Natural killer cell treated with Interleukin-12 subunit alpha and Interleukin-12 subunit beta and Interleukin-15 and Interleukin-18, amount 100 ng/mL, for 72 hours (primary cell): ENCODE results near the gene DHDH. TPM values are rescaled to one million over a fixed set of nuclear protein-coding genes. Genes with fewer than 3 reads are reported as not detected.

Experiments
- ATAC-seq, 2 donors: fragments of 150-1000 bp; cut with Tn5 transposase in 1 of 2; sonication (Bioruptor Pico), chemical (Tn5 transposase) in 1 of 2; 2 replicates each; pipeline ENCODE4 v1.10.0; 2021
- DNase-seq: peaks from one replicate; pipeline ENCODE4 v3.0.0; 2022; ENCODE audit warnings: low spot score
- H3K27ac Mint-ChIP-seq, 2 donors: 1 replicate in 1 of 2; 2 replicates in 1 of 2; pipeline ENCODE4 v1.8.0; 2022; ENCODE audit warnings: mixed read lengths in 2 of 2, mild to moderate bottlenecking in 1 of 2, moderate library complexity in 1 of 2
- H3K27me3 Mint-ChIP-seq, 2 donors: 1 replicate in 1 of 2; 2 replicates in 1 of 2; pipeline ENCODE4 v1.8.0; 2022; ENCODE audit warnings: mixed read lengths in 2 of 2
- H3K36me3 Mint-ChIP-seq: one replicate; pipeline ENCODE4 v1.8.0; 2022; ENCODE audit warnings: mixed read lengths
- H3K4me1 Mint-ChIP-seq, 2 donors: 1 replicate in 1 of 2; 2 replicates in 1 of 2; pipeline ENCODE4 v1.8.0; 2022; ENCODE audit warnings: low read depth in 2 of 2, mixed read lengths in 2 of 2, mild to moderate bottlenecking in 1 of 2
- H3K4me3 Mint-ChIP-seq: one replicate; pipeline ENCODE4 v1.8.0; 2022; ENCODE audit warnings: mixed read lengths
- H3K9me3 Mint-ChIP-seq: 2 replicates; pipeline ENCODE4 v1.8.0; 2022; ENCODE audit warnings: mixed read lengths
- total RNA-seq, 2 donors: library from RNA; stranded (reverse); gene quantifications; one replicate each; pipeline ENCODE4 v1.2.3, GENCODE V29; 2022

DHDH gene
- total RNA-seq, 2 donors from 2014 or later = 0.43 TPM; not detected in 1

DNA sequence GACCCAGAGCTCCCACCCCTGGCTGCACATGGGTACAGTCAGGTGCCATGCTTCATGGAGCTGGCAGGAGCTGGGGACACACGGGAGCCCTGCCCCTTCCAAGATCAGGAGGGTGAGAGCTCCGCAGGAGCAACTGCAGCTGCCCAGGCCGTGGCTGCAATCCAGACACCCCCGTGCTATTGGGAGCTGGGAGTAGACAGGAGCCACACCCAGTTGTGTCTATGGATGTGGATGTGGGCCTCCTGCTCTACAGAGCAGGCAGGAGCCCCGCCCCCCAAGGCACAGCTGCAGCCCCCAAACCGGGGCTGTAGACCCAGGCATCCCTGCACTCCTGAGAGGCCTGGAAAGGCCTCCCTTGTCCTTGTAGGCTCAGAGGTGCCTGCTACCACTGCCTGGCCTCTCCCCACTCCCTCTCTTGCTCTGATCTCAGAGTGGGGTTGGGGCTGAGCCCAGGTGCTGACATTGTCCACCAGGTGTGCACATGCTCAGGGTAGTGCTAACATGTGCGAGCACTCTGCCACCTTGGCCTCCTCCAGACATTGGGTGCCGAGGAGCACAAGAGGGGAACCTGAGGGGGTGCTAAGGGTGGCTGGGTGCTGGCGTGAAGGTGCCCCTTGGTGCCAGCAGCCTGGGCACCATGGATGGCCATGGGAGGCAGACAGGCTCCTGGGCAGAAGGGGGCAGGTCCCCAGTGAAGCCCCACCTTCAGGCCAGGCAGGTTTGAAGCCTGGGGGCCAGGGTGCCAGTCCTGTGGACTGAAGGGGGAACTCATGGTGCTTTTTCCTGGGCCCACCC lies 13.2 kb downstream of the DHDH start:
- H3K4me1 Mint-ChIP-seq = no peaks in the 10 kb centered on the region
- H3K9me3 Mint-ChIP-seq = no peaks in the 10 kb centered on the region
- H3K27ac Mint-ChIP-seq = no peak overlapping the region
- H3K27me3 Mint-ChIP-seq = no peaks in the 10 kb centered on the region
- no peaks in the 10 kb centered on the region for H3K36me3 Mint-ChIP-seq
- H3K4me3 Mint-ChIP-seq = no peak overlapping the region
- DNase-seq (no peak), ATAC-seq (peak; percentile 6 to 46)

DNA sequence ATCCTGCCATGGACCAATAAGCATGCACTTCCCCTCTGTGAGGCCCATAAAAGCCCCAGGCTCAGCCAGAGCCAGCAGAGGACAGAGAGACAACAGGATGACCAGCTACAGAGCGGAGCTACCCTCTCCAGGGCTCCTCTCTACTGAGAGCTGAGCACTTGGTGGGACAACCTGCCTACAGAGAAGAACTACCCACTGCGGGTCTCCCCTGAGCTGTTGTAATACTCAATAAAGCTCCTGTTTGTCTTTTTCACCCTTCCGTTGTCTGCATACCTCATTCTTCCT lies 13.7 kb downstream of the DHDH start:
- Mint-ChIP-seq H3K36me3 (no peaks in the 10 kb centered on the region), H3K4me1 (no peaks in the 10 kb centered on the region), H3K9me3 (no peaks in the 10 kb centered on the region), H3K4me3 (no peak overlapping the region), H3K27me3 (no peaks in the 10 kb centered on the region), H3K27ac (no peak overlapping the region)
- ATAC-seq = peak in 1 of 2 donors; percentile 32
- DNase-seq = no peak

GRCh38 chr19:48950159-48950558 lies 16.7 kb downstream of the DHDH start:
- DNase-seq = no peak
- peaks cover 5 to 6% of the 10 kb centered on the region in 2 donors for H3K4me1 Mint-ChIP-seq
- no peaks in the 10 kb centered on the region for H3K36me3 Mint-ChIP-seq
- no peak for ATAC-seq
- no peaks in the 10 kb centered on the region for H3K27me3 Mint-ChIP-seq
- H3K9me3 Mint-ChIP-seq = no peaks in the 10 kb centered on the region
- no peak overlapping the region for H3K4me3 Mint-ChIP-seq
- H3K27ac Mint-ChIP-seq = no peak overlapping the region

DNA sequence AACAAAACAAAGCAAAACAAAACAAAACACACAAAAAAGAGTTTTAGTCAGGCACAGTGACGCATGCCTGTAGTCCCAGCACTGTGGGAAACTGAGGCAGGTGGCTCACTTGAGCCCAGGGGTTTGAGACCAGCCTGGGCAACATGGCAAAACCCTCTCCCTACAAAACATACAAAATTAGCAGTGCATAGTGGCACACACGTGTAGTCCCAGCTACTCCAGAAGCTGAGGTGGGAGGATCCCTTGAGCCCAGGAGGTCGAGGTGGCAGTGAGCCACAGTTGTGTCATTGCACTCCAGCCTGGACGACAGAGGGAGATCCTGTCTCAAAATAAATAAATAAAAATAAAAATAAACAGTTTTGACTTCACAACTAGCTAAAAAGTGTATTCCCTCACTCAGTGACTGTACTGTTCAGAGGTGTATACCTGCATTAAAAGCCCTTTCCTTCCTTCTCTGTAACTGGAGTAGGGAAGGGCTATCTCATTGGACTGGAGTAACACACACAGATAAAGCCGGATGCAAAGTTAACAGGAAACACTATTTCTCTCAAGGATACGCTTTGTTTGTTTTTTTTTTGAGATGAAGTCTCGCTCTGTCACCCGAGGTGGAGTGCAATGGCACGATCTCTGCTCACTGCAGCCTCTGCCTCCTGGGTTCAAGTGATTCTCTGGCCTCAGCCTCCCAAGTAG lies 17.5 kb downstream of the DHDH start:
- no peak for ATAC-seq
- H3K9me3 Mint-ChIP-seq = no peaks in the 10 kb centered on the region
- no peak overlapping the region for H3K4me3 Mint-ChIP-seq
- H3K27me3 Mint-ChIP-seq = no peaks in the 10 kb centered on the region
- no peak overlapping the region for H3K27ac Mint-ChIP-seq
- no peak for DNase-seq
- peaks cover 9 to 11% of the 10 kb centered on the region in 2 donors for H3K4me1 Mint-ChIP-seq
- H3K36me3 Mint-ChIP-seq = no peaks in the 10 kb centered on the region

DNA sequence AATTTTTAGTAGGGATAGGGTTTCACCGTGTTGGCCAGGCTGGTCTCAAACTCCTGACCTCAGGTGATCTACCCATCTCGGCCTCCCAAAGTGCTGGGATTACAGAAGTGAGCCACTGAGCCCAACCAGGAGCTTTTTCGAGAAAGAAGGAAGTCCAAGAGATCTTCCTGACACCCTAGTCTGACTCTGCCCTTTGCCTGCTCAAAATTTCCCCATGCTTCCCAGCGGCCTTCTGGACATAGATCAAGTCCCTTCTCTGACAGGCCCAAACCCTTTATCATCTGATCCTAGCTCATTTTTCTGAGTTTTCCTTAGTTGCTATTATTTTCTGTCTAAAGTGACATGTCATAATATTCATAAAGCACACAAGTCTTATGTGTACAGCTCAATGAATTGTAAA lies 19.6 kb downstream of the DHDH start:
- no peaks in the 10 kb centered on the region for H3K9me3 Mint-ChIP-seq
- H3K27me3 Mint-ChIP-seq = no peaks in the 10 kb centered on the region
- ATAC-seq = no peak
- no peaks in the 10 kb centered on the region for H3K36me3 Mint-ChIP-seq
- peak overlapping the region in 1 of 2 donors; percentile 87 for H3K27ac Mint-ChIP-seq
- no peak for DNase-seq
- peaks cover 12 to 20% of the 10 kb centered on the region in 2 donors for H3K4me1 Mint-ChIP-seq
- H3K4me3 Mint-ChIP-seq = no peak overlapping the region

DNA sequence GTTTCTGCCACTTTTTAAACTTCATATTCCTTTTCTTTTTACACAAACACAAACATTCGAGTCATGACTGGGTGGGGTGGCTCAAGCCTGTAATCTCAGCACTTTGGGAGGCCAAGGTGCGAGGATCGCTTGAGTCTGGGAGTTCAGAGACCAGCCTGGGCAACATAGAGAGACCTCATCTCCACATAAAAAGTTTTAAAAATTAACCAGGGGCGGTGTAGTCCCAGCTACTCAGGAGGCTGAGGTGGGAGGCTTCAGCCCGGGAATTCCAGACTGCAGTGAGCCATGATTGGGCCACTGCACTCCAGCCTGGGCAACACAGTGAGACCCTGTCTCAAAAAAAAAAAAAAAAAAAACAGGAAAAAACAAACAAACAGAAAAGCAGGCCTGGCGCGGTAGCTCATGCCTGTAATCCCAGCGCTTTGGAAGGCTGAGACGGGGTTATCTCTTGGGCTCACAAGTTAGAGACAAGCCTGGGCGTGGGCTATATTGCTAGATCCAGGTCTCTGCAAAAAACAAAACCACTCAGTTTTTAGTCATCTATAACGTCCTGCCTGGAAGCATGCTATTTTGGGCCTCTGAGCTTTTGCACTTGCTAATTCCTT lies 20.6 kb downstream of the DHDH start:
- Mint-ChIP-seq H3K4me3 (peak overlapping the region; percentile 90), H3K36me3 (no peaks in the 10 kb centered on the region), H3K27me3 (no peaks in the 10 kb centered on the region), H3K9me3 (no peaks in the 10 kb centered on the region), H3K27ac (peak overlapping the region; percentile 85 to 87), H3K4me1 (peaks cover 16 to 24% of the 10 kb centered on the region in 2 donors)
- no peak for ATAC-seq
- DNase-seq = no peak

- peak; percentile 96 for DNase-seq
- Mint-ChIP-seq H3K36me3 (no peaks in the 10 kb centered on the region), H3K4me3 (peak within 1 kb of the TSS; percentile 90), H3K4me1 (peaks cover 16 to 24% of the 10 kb centered on the region in 2 donors), H3K27ac (peak within 1 kb of the TSS; percentile 85 to 90), H3K9me3 (no peaks in the 10 kb centered on the region), H3K27me3 (no peaks in the 10 kb centered on the region)
- ATAC-seq = peak; percentile 91 to 92
Observed at GRCh38 chr19:48954595-48955307, 21.3 kb downstream of the DHDH start, which contains the start of gene BAX. Gene BAX, plus strand, starts transcription at chr19:48954875. Its CDS starts 54 bp downstream, at chr19:48954929.

GRCh38 chr19:48955308-48955958 lies 21.9 kb downstream of the DHDH start:
- DNase-seq = no peak
- no peaks in the 10 kb centered on the region for H3K36me3 Mint-ChIP-seq
- peaks cover 16 to 24% of the 10 kb centered on the region in 2 donors for H3K4me1 Mint-ChIP-seq
- no peaks in the 10 kb centered on the region for H3K9me3 Mint-ChIP-seq
- H3K27ac Mint-ChIP-seq = peak overlapping the region; percentile 85 to 90
- H3K4me3 Mint-ChIP-seq = peak overlapping the region; percentile 85
- H3K27me3 Mint-ChIP-seq = no peaks in the 10 kb centered on the region
- no peak for ATAC-seq

DNA sequence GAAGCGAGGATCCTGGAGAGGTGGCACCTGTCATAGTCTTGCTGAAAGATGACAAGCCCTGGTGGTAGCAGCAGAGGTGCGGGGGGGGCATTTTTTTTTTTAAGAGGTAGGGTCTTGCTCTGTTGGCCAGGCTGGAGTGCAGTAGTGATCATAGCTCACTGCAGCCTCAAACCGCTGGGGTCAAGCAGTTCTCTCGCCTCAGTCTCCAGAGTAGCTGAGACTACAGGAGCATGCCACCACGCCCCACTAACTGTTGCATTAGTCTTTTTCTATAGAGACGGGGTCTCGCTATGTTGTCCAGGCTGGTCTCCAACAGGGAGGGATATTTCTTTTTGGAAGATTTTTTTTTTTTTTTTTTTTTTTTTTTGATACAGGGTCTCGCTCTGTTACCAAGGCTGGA lies 24.5 kb downstream of the DHDH start:
- Mint-ChIP-seq H3K27me3 (no peaks in the 10 kb centered on the region), H3K9me3 (no peaks in the 10 kb centered on the region), H3K27ac (no peak overlapping the region), H3K4me3 (no peak overlapping the region), H3K36me3 (no peaks in the 10 kb centered on the region), H3K4me1 (peaks cover 31 to 41% of the 10 kb centered on the region in 2 donors)
- no peak for ATAC-seq
- no peak for DNase-seq

GRCh38 chr19:48959341-48960239 lies 26.1 kb downstream of the DHDH start:
- no peak for DNase-seq

DNA sequence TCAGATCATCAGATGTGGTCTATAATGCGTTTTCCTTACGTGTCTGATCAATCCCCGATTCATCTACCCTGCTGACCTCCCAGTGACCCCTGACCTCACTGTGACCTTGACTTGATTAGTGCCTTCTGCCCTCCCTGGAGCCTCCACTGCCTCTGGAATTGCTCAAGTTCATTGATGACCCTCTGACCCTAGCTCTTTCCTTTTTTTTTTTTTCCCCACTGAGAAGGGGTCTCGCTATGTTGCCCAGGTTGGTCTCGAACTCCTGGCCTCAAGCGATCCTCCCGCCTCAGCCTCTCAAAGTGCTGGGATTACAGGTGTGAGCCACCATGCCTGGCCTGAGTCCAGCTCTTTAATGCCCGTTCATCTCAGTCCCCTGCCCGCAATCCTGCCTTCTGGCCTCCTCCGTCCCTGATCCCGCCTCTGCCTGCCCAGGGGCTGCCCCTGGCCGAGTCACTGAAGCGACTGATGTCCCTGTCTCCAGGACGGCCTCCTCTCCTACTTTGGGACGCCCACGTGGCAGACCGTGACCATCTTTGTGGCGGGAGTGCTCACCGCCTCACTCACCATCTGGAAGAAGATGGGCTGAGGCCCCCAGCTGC lies 27.7 kb downstream of the DHDH start:
- Mint-ChIP-seq H3K36me3 (peaks cover 1% of the 10 kb centered on the region), H3K9me3 (no peaks in the 10 kb centered on the region), H3K27ac (peak overlapping the region; percentile 98 to 99), H3K4me1 (peaks cover 50 to 58% of the 10 kb centered on the region in 2 donors), H3K27me3 (no peaks in the 10 kb centered on the region), H3K4me3 (no peak overlapping the region)
- DNase-seq (no peak), ATAC-seq (no peak)

More at GRCh38 chr19:48959341-48960239, 26.1 kb downstream of the DHDH start:
- no peak for ATAC-seq
- no peaks in the 10 kb centered on the region for H3K36me3 Mint-ChIP-seq
- peaks cover 42 to 50% of the 10 kb centered on the region in 2 donors for H3K4me1 Mint-ChIP-seq
- no peak overlapping the region for H3K27ac Mint-ChIP-seq
- H3K9me3 Mint-ChIP-seq = no peaks in the 10 kb centered on the region
- H3K27me3 Mint-ChIP-seq = no peaks in the 10 kb centered on the region
- H3K4me3 Mint-ChIP-seq = no peak overlapping the region

- DNase-seq (no peak), ATAC-seq (no peak)
- Mint-ChIP-seq H3K4me3 (peak overlapping the region; percentile 100), H3K9me3 (no peaks in the 10 kb centered on the region), H3K4me1 (peaks cover 54 to 60% of the 10 kb centered on the region in 2 donors), H3K27me3 (no peaks in the 10 kb centered on the region), H3K27ac (peak overlapping the region; percentile 98 to 99), H3K36me3 (peaks cover 6% of the 10 kb centered on the region)
Observed at GRCh38 chr19:48961673-48962028, 28.2 kb downstream of the DHDH start.
